GM13976 (cell line): Measurements from ENCODE around the gene FCN2.

Source experiments
- DNase-seq: peaks from one replicate; pipeline ENCODE4 v3.0.0; 2012; ENCODE audit warnings: low spot score
- in situ Hi-C: fragments of 300-500 bp; cut with MboI; formaldehyde crosslinking; loops from one replicate; pipeline ENCODE4 v1.12.0; 2022; ENCODE audit warnings: low sequenced_read_pairs, mixed read lengths, inconsistent platforms; ENCODE audit not compliant: unreplicated experiment
- TF ChIP-seq, protein P1 (sequence below): IDR thresholded peaks from 2 replicates; pipeline ENCODE4 v1.5.1; 2012; ENCODE audit warnings: borderline replicate concordance, mild to moderate bottlenecking; ENCODE audit not compliant: insufficient read depth; ENCODE audit errors: extremely low read depth, missing control alignments, control extremely low read depth

The FCN2 gene

GRCh38 chr9:134840511-134840910 is 40.1 kb upstream of the FCN2 start:
- no peak for DNase-seq
- in situ Hi-C loops: no loop called here
- TF ChIP-seq, protein P1, sequence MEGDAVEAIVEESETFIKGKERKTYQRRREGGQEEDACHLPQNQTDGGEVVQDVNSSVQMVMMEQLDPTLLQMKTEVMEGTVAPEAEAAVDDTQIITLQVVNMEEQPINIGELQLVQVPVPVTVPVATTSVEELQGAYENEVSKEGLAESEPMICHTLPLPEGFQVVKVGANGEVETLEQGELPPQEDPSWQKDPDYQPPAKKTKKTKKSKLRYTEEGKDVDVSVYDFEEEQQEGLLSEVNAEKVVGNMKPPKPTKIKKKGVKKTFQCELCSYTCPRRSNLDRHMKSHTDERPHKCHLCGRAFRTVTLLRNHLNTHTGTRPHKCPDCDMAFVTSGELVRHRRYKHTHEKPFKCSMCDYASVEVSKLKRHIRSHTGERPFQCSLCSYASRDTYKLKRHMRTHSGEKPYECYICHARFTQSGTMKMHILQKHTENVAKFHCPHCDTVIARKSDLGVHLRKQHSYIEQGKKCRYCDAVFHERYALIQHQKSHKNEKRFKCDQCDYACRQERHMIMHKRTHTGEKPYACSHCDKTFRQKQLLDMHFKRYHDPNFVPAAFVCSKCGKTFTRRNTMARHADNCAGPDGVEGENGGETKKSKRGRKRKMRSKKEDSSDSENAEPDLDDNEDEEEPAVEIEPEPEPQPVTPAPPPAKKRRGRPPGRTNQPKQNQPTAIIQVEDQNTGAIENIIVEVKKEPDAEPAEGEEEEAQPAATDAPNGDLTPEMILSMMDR: no peak

- in situ Hi-C loops: no loop called here
- TF ChIP-seq, protein P1: no peak
- DNase-seq: no peak
These were observed 39.3 kb upstream of the FCN2 start for GRCh38 chr9:134841180-134841904.

DNA sequence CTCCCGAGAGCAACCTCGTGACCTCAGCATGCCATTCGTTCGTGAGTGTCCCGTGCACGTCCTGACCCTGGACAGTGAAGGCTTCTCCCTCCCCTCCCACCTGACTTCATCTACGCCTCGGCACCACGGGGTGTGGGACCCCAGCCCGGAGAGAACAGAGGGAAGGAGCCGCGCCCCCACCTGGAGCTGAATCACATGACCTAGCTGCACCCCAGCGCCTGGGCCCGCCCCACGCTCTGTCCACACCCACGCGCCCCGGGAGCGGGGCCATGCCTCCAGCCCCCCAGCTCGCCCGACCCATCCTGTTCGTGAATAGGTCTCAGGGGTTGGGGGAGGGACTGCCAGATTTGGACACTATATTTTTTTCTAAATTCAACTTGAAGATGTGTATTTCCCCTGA is 38.3 kb upstream of the FCN2 start:
- in situ Hi-C loops: no loop called here
- DNase-seq: no peak
- TF ChIP-seq, protein P1: no peak

DNA sequence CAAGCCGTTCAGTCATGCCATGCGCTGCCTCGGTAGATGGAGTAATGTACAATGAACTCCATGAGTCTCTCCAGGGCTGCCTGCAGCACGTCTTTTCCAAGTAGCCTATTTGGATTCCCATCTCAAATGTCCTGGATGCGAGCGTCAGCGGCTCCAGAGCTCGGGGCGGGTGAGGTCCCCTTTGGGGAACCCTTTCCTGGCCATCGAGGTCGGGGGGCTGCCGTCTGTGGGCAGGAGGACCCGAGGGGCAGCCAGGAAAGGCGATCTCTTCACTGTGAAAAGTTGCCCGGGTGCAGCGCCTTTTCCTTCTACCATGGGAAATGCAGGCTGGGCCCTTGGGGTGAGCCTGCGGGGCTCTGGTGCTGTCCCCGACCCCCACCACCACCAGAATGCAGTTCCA is 36.9 kb upstream of the FCN2 start:
- no peak for DNase-seq
- TF ChIP-seq, protein P1: no peak
- in situ Hi-C loops: no loop called here

- TF ChIP-seq, protein P1: no peak
- in situ Hi-C loops: no loop called here
- no peak for DNase-seq
These were observed 35.8 kb upstream of the FCN2 start for GRCh38 chr9:134844821-134845220.

GRCh38 chr9:134846187-134846586 is 34.4 kb upstream of the FCN2 start:
- in situ Hi-C loops: no loop called here
- DNase-seq: no peak
- TF ChIP-seq, protein P1: no peak
